HG03280 (cell line): ENCODE measurements around the gene CAGE1.

Experiments used
- ATAC-seq: cut with Tn5 transposase; IDR thresholded peaks from one replicate; pipeline ENCODE4 v1.9.1; 2021; ENCODE audit warnings: mild to moderate bottlenecking, moderate library complexity; ENCODE audit not compliant: unreplicated experiment

Gene CAGE1

GRCh38 chr6:7312616-7313504 lies 76.7 kb downstream of the CAGE1 start, which contains the start of gene SSR1:
Gene SSR1 (minus strand): TSS chr6:7313199. CDS start chr6:7313120, 79 bp downstream.
- ATAC-seq, result peak; percentile 89

DNA sequence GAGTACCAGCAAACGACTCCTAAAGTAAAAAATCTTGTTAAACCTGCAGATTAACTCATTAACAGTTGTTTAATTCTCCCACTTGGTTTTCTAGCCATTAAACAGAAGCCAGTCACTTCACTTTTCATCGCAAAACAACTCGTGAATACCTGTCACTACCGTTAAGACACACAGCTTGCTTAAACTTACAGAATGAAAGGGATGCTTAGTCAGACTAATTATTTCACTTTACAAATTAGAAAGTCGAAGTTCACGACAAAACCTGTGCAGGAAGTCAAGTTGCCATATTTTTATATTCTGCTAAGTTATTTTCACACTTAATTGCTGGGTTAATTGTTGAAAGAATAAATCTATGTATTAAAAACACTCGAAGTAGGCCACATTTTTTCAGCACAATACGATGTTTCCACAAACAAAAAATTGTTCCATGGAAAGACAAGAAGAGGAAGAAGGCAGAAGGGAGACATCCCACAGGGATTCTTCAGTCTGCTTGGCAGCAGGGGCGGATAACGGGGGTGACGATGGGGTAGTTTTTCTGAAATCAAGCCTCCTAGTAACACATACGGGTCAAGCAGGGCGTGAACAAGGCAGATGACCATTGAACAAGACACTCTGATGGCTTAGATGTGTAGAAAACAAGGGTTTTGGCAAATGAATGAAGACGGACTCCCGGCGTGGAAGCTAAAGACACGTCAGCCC lies 77.5 kb downstream of the CAGE1 start:
- no peak for ATAC-seq

- no peak for ATAC-seq
These were observed 78.4 kb downstream of the CAGE1 start for GRCh38 chr6:7311176-7311575.

GRCh38 chr6:7309050-7309449 lies 80.5 kb downstream of the CAGE1 start:
- no peak for ATAC-seq

DNA sequence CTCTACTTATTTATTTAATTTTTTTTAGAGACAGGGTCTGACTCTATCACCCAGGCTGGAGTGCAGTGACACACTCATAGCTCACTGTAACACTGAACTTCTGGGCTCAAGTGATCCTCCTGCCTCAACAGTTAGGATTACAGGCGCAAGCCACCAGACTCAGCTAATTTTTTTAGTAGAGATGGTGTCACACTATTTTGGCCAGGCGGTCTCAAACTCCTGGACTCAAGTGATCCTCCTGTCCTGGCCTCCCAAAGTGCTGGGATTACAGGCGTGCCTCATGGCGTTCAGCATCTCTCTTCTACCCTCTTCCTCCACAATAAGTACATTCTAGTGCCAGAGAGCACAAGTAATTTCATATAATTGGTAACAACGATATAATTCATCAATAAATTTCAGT lies 82.0 kb downstream of the CAGE1 start:
- no peak for ATAC-seq

DNA sequence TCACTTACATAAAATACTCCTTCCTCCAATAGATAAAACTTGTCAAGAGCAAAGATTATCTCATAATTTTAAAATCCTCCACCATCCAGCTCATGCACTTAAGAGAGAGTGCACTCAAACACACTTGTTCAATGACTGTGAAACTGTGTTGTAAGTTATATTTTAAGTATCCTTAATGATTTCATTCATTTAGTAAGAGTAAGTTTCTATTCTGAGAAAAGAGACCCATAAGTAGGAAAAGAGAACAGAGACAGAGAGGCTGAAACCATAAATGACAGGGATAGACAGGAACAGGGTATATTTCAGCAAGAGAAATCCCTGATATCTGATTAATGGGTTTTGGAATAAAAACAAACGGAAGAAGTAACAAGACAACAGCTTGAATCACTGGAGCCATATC lies 84.7 kb downstream of the CAGE1 start:
- no peak for ATAC-seq

GRCh38 chr6:7301702-7302101 lies 87.8 kb downstream of the CAGE1 start:
- ATAC-seq, result no peak

DNA sequence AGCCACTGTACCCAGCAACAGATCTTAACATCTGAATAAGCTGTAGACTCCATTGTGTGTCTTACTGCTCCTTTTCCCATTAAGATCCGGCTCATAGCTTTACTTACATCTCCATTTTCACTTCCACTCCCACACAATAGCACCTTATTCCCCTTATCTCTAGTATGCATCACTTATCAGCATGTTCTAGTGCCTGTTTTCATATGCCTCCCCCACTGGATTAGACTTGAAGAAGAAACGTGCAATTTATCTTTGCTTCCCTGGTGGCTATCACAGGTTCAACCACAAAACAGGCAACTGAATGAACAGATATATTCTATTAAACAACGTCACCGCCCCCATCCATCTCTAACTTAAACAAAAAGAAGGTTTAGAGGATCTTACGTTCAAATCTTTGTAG lies 88.6 kb downstream of the CAGE1 start:
- ATAC-seq, result no peak

DNA sequence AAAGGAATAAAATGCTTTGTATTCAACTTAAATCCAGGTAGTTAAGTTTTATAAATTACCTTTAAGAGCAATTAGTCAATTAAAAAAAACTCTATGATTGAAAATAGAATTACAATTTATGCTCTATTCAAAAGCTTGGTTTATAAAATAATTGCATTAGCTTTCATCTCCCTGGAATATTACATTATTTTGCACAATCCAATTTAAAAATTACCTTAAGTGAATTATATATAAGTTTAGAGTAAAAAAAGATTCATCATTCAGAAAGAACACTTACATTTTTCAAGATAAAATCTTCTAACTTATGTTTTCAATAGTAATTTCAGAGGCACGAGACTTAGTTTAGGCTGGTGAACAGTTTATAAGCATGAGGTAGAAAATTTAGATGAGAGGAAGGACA lies 91.4 kb downstream of the CAGE1 start:
- no peak for ATAC-seq

DNA sequence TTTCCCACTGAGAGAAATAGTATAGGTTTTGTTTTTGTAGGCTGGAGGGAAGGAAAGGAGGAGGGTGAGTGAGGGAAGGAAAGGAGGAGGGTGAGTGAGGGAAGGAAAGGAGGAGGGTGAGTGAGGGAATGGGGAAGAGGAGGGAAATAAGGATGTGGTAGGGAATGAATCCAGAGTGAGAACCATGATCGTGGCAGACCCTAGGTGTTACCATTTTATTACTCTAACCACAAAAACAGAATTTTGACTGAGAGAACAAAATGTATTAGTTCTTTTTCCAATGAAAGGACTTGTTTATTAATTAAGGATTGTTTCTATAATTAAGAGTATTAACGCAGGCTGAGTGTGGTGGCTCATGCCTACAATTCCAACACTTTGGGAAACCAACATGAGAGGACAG lies 92.9 kb downstream of the CAGE1 start:
- no peak for ATAC-seq

DNA sequence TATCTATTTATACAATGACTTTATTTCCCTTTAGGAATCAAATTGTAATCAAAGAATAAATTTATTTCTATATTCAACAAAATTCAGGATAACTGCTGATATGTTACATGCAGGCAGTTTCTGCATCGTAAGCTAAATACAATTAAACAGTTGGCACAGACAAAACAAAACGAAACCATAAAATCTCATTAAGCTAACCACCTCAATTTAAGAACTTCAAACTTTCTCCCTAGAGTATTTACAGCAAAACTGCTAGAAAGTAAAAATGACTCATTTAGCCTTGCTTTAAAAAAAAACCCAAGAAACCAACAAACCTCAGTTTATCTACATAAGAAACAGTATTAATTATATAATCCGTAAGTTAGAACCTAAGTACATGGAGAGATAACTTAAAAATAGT lies 93.6 kb downstream of the CAGE1 start:
- ATAC-seq, result no peak

DNA sequence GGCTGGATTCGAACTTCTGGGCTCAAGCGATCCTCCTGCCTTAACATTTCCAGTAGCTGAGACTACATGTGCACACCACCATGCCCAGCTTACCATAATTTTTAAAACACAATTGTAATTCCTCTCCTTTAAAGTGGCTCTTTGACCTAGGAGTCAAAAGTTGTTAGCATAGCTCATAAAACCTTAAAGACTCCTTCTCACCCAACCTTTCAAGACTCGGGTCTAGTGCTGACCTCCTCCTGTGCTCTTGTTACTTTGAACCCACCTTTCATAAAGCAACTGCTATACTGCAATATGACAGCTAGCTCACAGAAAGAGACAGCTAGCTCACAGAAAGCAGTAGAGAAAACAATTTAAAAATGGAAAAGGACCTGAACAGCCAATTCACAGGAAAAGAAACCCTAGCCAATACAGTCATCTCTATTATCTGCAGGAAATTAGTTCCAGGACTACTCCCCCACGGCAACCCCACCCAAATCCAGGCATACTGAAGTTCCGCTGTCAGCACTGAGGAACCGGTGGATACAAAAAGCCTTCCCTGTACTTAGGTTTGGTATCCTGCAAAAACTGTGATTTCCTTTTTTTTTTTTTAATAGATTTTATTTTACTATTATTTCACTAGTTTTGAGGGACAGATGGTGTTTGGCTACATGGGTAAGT lies 96.8 kb downstream of the CAGE1 start:
- ATAC-seq, result no peak

GRCh38 chr6:7290079-7290478 lies 99.5 kb downstream of the CAGE1 start:
- no peak for ATAC-seq

DNA sequence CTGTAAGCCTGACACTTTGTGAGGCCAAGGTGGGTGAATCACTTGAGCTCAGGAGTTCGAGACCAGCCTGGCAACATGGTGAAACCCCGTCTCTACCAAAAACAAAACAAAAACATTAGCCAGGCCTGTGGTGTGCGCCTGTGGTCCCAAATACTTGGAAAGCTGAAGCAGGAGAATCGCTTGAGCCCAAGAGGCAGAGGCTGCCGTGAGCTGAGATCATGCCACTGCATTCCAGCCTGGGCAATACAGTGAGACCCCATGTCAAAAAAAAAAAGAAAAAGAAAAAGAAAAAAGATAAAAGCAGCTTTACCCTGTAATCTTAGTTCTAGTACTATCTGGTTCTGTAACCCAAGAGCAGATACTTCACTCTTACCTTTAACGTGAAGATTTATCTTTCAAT lies 104.1 kb downstream of the CAGE1 start:
- no peak for ATAC-seq

DNA sequence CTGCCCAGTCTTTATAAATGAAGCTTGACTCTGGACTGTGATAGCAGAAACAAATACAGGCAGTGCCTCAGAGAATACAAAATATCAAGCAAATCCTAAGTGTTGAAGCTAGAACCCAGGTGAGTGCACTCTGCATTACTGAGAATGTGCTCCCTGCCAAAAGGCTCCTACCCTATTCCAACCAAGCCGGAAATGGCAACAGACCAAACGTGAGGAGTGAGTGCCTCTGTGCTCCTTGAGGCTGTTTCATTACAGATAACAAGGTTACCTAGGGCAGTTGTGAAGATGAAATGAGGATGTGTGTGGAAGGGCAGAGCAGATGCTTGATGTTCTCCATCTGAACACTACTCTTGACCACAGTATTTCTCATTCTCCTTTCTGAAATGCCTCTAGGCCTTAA lies 105.9 kb downstream of the CAGE1 start:
- no peak for ATAC-seq

DNA sequence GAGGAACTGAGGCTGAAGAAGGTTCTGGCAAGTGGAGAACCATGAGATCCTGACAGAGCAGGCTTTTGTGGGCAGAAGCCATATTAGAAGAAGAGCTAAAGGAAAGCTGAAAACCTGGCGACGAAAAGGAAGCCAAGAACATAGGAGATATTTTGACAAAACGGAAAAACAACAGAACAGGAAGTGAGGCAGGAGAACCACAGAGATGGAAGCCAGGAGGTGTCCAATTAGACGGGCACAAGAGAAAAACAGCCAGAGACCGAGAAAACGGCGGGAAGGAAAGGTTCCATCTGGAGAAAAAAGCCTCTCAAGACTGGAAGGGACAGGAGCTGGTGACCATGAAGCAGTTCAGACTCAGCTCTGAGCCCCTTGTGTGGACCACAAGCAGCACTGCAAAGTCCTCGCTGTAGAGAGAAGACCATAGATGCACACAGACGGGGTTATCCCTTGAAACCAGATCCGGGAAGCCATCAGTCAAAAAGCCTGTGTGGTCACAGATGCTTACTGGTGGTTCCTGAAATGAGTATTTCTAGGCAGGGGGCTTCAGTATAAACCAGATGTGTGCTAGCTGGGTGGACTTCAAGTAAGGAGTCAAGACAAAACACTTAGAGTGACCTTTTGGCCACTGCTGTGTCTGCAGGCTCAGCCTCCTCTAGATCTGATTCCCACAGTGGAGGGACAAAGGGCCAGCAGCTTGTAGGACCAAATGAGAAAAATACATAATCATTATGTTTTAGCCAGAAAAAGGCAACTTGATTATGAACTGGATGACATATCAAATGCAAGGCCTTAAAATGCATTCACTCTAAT lies 107.2 kb downstream of the CAGE1 start:
- ATAC-seq, result no peak
